HCT116 (cell line): Measurements from ENCODE around the gene PRKG1. TPM values are rescaled to one million over a fixed set of nuclear protein-coding genes. Genes with fewer than 3 reads are reported as not detected.

Experiments used
- ATAC-seq: fragments of 200-7000 bp; cut with Tn5 transposase; 2 replicates; pipeline ENCODE4 v1.9.1; 2020; ENCODE audit warnings: mild to moderate bottlenecking, moderate library complexity
- BruUV-seq: library from RNA; stranded (reverse); fragments of 400-500 nt; replicated peaks from 2 replicates; lab custom pipeline; 2021; lab: Mats Ljungman, UMichigan
- CTCF ChIA-PET: fragments of 300-600 bp; sonication (Branson Sonifier 250); formaldehyde crosslinking; loops from one replicate; lab custom pipeline; 2021; ENCODE audit warnings: antibody characterized with exemption; lab: Charles Lee
- POLR2A ChIA-PET: fragments of 300-600, 350-600 bp; sonication (Branson Sonifier 250); formaldehyde crosslinking; loops from one replicate; lab custom pipeline; 2021; ENCODE audit warnings: antibody characterized with exemption; lab: Charles Lee
- RAD21 ChIA-PET, 2 experiments: fragments of 300-600 bp; sonication (Branson Sonifier 250); formaldehyde crosslinking; loops; one replicate each; lab custom pipeline; 2023; ENCODE audit warnings: low total read pairs in 2 of 2; ENCODE audit not compliant: uncharacterized antibody in 2 of 2, unreplicated experiment in 2 of 2, low non-redundant PET in 1 of 2; lab: Charles Lee
- DNase-seq: peaks from one replicate; pipeline ENCODE4 v3.0.0-alpha.2; 2010; ENCODE audit warnings: low read depth, low spot score
- H2AFZ ChIP-seq: fragments of 200-600 bp; shearing (Covaris generic), sonication (generic); 2 replicates; pipeline ENCODE4 v1.6.1; 2017; ENCODE audit warnings: low read depth, mixed run types, mixed read lengths, antibody characterized with exemption, low read length; ENCODE audit not compliant: poor library complexity, severe bottlenecking
- H3K27ac ChIP-seq: 2 replicates; pipeline ENCODE4 v1.5.1; 2012; ENCODE audit warnings: low read depth, low read length
- H3K27me3 ChIP-seq: fragments of 200-600 bp; sonication (generic); 2 replicates; pipeline ENCODE4 v1.6.1; 2016; ENCODE audit warnings: mixed run types, low read length, mixed read lengths; ENCODE audit not compliant: insufficient read depth
- H3K36me3 ChIP-seq, 2 experiments: fragments of 200-500 bp in 1 of 2; fragments of 200-600 bp in 1 of 2; sonication (Bioruptor generic) in 1 of 2; sonication (generic) in 1 of 2; 2 replicates each; pipeline versions ENCODE4 v1.5.1 to v1.6.1; 2014 to 2016; ENCODE audit warnings: low read length in 2 of 2, inconsistent platforms in 1 of 2, mixed read lengths in 1 of 2, mixed run types in 1 of 2; ENCODE audit not compliant: insufficient read depth in 2 of 2, control insufficient read depth in 1 of 2
- H3K4me1 ChIP-seq, 2 experiments: fragments of 200-600 bp in 1 of 2; sonication (generic) in 1 of 2; 2 replicates each; pipeline versions ENCODE4 v1.5.1 to v1.6.1; 2012 to 2017; ENCODE audit warnings: low read length in 2 of 2, inconsistent platforms in 1 of 2, mild to moderate bottlenecking in 1 of 2, mixed read lengths in 1 of 2, mixed run types in 1 of 2, moderate library complexity in 1 of 2; ENCODE audit not compliant: insufficient read depth in 2 of 2, control insufficient read depth in 1 of 2
- H3K4me2 ChIP-seq: fragments of 200-600 bp; sonication (generic); 2 replicates; pipeline ENCODE4 v1.6.1; 2017; ENCODE audit warnings: mixed run types, low read length, mixed read lengths
- H3K4me3 ChIP-seq, 2 experiments: fragments of 200-600 bp in 1 of 2; sonication (generic) in 1 of 2; replicated peaks in 1 of 2; 2 replicates each; pipeline ENCODE4 v1.5.1; 2011 to 2016; ENCODE audit warnings: low read length in 2 of 2, control low read depth in 1 of 2, low read depth in 1 of 2, mild to moderate bottlenecking in 1 of 2, mixed read lengths in 1 of 2, mixed run types in 1 of 2
- H3K79me2 ChIP-seq: fragments of 200-600 bp; sonication (generic); 2 replicates; pipeline ENCODE4 v1.6.1; 2017; ENCODE audit warnings: mild to moderate bottlenecking, mixed run types, low read length, moderate library complexity, mixed read lengths; ENCODE audit not compliant: insufficient read depth
- H3K9ac ChIP-seq: fragments of 200-600 bp; sonication (generic); 2 replicates; pipeline ENCODE4 v1.6.1; 2016; ENCODE audit warnings: low read length, mixed read lengths
- H3K9me2 ChIP-seq: fragments of 200-600 bp; sonication (generic), shearing (Covaris generic); 2 replicates; pipeline ENCODE4 v1.6.1; 2017; ENCODE audit warnings: mixed run types, mild to moderate bottlenecking, moderate library complexity; ENCODE audit not compliant: insufficient read depth
- H3K9me3 ChIP-seq, 2 experiments: fragments of 200-500 bp in 1 of 2; fragments of 200-600 bp in 1 of 2; sonication (Bioruptor generic) in 1 of 2; sonication (generic) in 1 of 2; 2 replicates each; pipeline ENCODE4 v1.6.1; 2014 to 2017; ENCODE audit warnings: low read length in 2 of 2, mixed read lengths in 2 of 2, inconsistent platforms in 1 of 2, low read depth in 1 of 2, mild to moderate bottlenecking in 1 of 2, mixed run types in 1 of 2, moderate library complexity in 1 of 2; ENCODE audit not compliant: control insufficient read depth in 1 of 2, insufficient read depth in 1 of 2
- H4K20me1 ChIP-seq: fragments of 200-600 bp; sonication (generic), shearing (Covaris generic); 2 replicates; pipeline ENCODE4 v1.6.1; 2017; ENCODE audit warnings: mixed run types, mild to moderate bottlenecking, moderate library complexity; ENCODE audit not compliant: insufficient read depth
- CBX3 ChIP-seq: IDR thresholded peaks from 2 replicates; pipeline ENCODE4 v1.6.1; 2012; ENCODE audit warnings: low read depth
- CTCF ChIP-seq, 3 experiments: fragments of 200-600 bp in 1 of 3; sonication (generic) in 1 of 3; IDR thresholded peaks in 2 of 3; conservative IDR thresholded peaks in 1 of 3; 2 replicates each; pipeline ENCODE4 v1.5.1; 2012 to 2017; ENCODE audit warnings: low read depth in 2 of 3, low read length in 2 of 3, antibody characterized with exemption in 1 of 3, borderline replicate concordance in 1 of 3, control low read depth in 1 of 3, mild to moderate bottlenecking in 1 of 3, mixed read lengths in 1 of 3, mixed run types in 1 of 3, moderate library complexity in 1 of 3; ENCODE audit not compliant: insufficient read depth in 1 of 3
- EGR1 ChIP-seq: IDR thresholded peaks from 2 replicates; pipeline ENCODE4 v1.6.1; 2012; ENCODE audit warnings: low read depth
- ELF1 ChIP-seq: IDR thresholded peaks from 2 replicates; pipeline ENCODE4 v1.6.1; 2012; ENCODE audit warnings: low read depth, borderline replicate concordance
- EZH2phosphoT487 ChIP-seq: fragments of 200-600 bp; IDR thresholded peaks from 2 replicates; pipeline ENCODE4 v1.6.1; 2018; ENCODE audit warnings: antibody characterized with exemption, borderline replicate concordance
- FOSL1 ChIP-seq: IDR thresholded peaks from 2 replicates; pipeline ENCODE4 v1.6.1; 2012; ENCODE audit warnings: low read depth
- MAX ChIP-seq: IDR thresholded peaks from 2 replicates; pipeline ENCODE4 v1.6.1; 2012
- POLR2AphosphoS5 ChIP-seq: IDR thresholded peaks from 2 replicates; pipeline ENCODE4 v1.6.1; 2011; ENCODE audit warnings: mild to moderate bottlenecking, low read depth, low read length, moderate library complexity
- RAD21 ChIP-seq: IDR thresholded peaks from 2 replicates; pipeline ENCODE4 v1.6.1; 2012; ENCODE audit warnings: low read depth, mild to moderate bottlenecking
- SIN3A ChIP-seq: IDR thresholded peaks from 2 replicates; pipeline ENCODE4 v1.6.1; 2012; ENCODE audit warnings: low read depth
- SP1 ChIP-seq: IDR thresholded peaks from 2 replicates; pipeline ENCODE4 v1.6.1; 2012; ENCODE audit warnings: low read depth
- SRF ChIP-seq: IDR thresholded peaks from 2 replicates; pipeline ENCODE4 v1.6.1; 2012; ENCODE audit warnings: low read depth
- TCF7L2 ChIP-seq: IDR thresholded peaks from 2 replicates; pipeline ENCODE4 v1.7.0; 2011; ENCODE audit warnings: borderline replicate concordance, inconsistent platforms; ENCODE audit not compliant: insufficient read depth, insufficient read length; ENCODE audit errors: extremely low read depth
- ZFX ChIP-seq: fragments of 450-650 bp; IDR thresholded peaks from 2 replicates; pipeline ENCODE4 v1.6.1; 2017
- ZNF274 ChIP-seq: fragments of 200-500 bp; sonication (Bioruptor generic); IDR thresholded peaks from 2 replicates; pipeline ENCODE4 v1.6.1; 2014; ENCODE audit warnings: mild to moderate bottlenecking, low read depth, low read length, inconsistent platforms
- intact Hi-C: fragments of 100-400 bp; cut with micrococcal nuclease; formaldehyde crosslinking; loops from 2 replicates; pipeline ENCODE4 v1.10.0; 2022
- total RNA-seq: library from RNA; stranded (reverse); gene quantifications from one replicate; pipeline ENCODE4 v1.2.1, GENCODE V29; 2021; ENCODE audit not compliant: unreplicated experiment

Gene PRKG1
- total RNA-seq, 1 experiment from 2014 or later = 1.4 TPM

GRCh38 chr10:51985336-51985735, 911.0 kb downstream of the PRKG1 start:
- POLR2A ChIA-PET = no interaction called here
- Histone ChIP-seq H4K20me1 (no peaks in the 10 kb centered on the region), H3K9me3 (no peaks in the 10 kb centered on the region), H3K4me2 (no peak overlapping the region), H2AFZ (no peak overlapping the region)
- CTCF ChIA-PET = no interaction called here
- no peak for DNase-seq
- no peak for TF ChIP-seq ZNF274
- no peak for TF ChIP-seq ELF1
- no peak for TF ChIP-seq RAD21
- TF ChIP-seq TCF7L2 = no peak
- TF ChIP-seq CTCF (IDR thresholded peaks at IDR 0.05 in 2 of 3, conservative IDR thresholded peaks at IDR 0.05 in 1 of 3; ENCODE audit: borderline replicate concordance in 1 of 3, insufficient read depth in 1 of 3, low read depth in 2 of 3, low read length in 2 of 3) = no peak
- TF ChIP-seq EZH2phosphoT487 = no peak
- no peak for TF ChIP-seq SP1
- no peak for TF ChIP-seq CBX3
- TF ChIP-seq, all 23 proteins: peak for 0
- RAD21 ChIA-PET = no interaction called here
- no peak overlapping the region for H3K9ac ChIP-seq
- H3K27me3 ChIP-seq = peaks cover 8% of the 10 kb centered on the region; the same call in 1 of the 2 replicates
- ATAC-seq = no peak
- no peaks in the 10 kb centered on the region for H3K36me3 ChIP-seq
- H3K4me3 ChIP-seq = no peak overlapping the region
- intact Hi-C loops = no loop called here
- no peaks in the 10 kb centered on the region for H3K9me2 ChIP-seq
- H3K79me2 ChIP-seq = no peaks in the 10 kb centered on the region
- no peak overlapping the region for H3K27ac ChIP-seq
- BruUV-seq = no TSS peak
- H3K4me1 ChIP-seq = no peaks in the 10 kb centered on the region

- H3K36me3 ChIP-seq = no peaks in the 10 kb centered on the region
- H3K9me2 ChIP-seq = no peaks in the 10 kb centered on the region
- BruUV-seq = no TSS peak
- POLR2A ChIA-PET = no interaction called here
- H3K4me2 ChIP-seq = no peak overlapping the region
- ATAC-seq = no peak
- no peak overlapping the region for H3K27ac ChIP-seq
- H3K79me2 ChIP-seq = no peaks in the 10 kb centered on the region
- no peak overlapping the region for H2AFZ ChIP-seq
- intact Hi-C loops = no loop called here
- peaks cover 8% of the 10 kb centered on the region; the same call in 1 of the 2 replicates for H3K27me3 ChIP-seq
- RAD21 ChIA-PET = no interaction called here
- TF ChIP-seq FOSL1 (no peak), POLR2AphosphoS5 (no peak), CTCF (IDR thresholded peaks at IDR 0.05 in 2 of 3, conservative IDR thresholded peaks at IDR 0.05 in 1 of 3; ENCODE audit: borderline replicate concordance in 1 of 3, insufficient read depth in 1 of 3, low read depth in 2 of 3, low read length in 2 of 3) (no peak), SIN3A (no peak), ZFX (no peak), SRF (no peak), EGR1 (no peak), MAX (no peak)
- no peak overlapping the region for H3K9ac ChIP-seq
- no peak overlapping the region for H3K4me3 ChIP-seq
- CTCF ChIA-PET = no interaction called here
- no peaks in the 10 kb centered on the region for H4K20me1 ChIP-seq
- no peaks in the 10 kb centered on the region for H3K9me3 ChIP-seq
- no peak for DNase-seq
- no peaks in the 10 kb centered on the region for H3K4me1 ChIP-seq
Measured at GRCh38 chr10:51986516-51986915, 912.2 kb downstream of the PRKG1 start.
